Tibial nerve (tissue), 4 donors: ENCODE results near the gene CNOT2. TPM values are rescaled to one million over a fixed set of nuclear protein-coding genes. Genes with fewer than 3 reads are reported as not detected.

Experiments used
- DNase-seq, 2 donors: peaks; one replicate each; pipeline ENCODE4 v3.0.0-alpha.2; 2019; ENCODE audit warnings: low spot score in 2 of 2
- H3K27ac ChIP-seq, 4 donors: fragments of 200-600 bp; sonication (generic) in 3 of 4; one replicate each; pipeline ENCODE4 v1.5.1; 2017 to 2019; ENCODE audit warnings: mild to moderate bottlenecking in 1 of 4
- H3K27me3 ChIP-seq, 2 donors: fragments of 200-600 bp; sonication (generic) in 1 of 2; one replicate each; pipeline versions ENCODE4 v1.5.1 to v1.6.0; 2017 to 2019
- H3K36me3 ChIP-seq, 3 donors: fragments of 200-600 bp; sonication (generic); one replicate each; pipeline ENCODE4 v1.5.1; 2018 to 2019
- H3K4me1 ChIP-seq, 4 donors: fragments of 200-600 bp; sonication (generic) in 3 of 4; one replicate each; pipeline ENCODE4 v1.5.1; 2017 to 2019
- H3K4me3 ChIP-seq, 4 donors: fragments of 200-600 bp; sonication (generic) in 3 of 4; one replicate each; pipeline ENCODE4 v1.5.1; 2017 to 2019; ENCODE audit warnings: mild to moderate bottlenecking in 1 of 4, moderate library complexity in 1 of 4
- H3K9me3 ChIP-seq, 4 donors: fragments of 200-600 bp; sonication (generic) in 3 of 4; one replicate each; pipeline ENCODE4 v1.5.1; 2017 to 2019
- CTCF ChIP-seq, 5 experiments: fragments of 200-600 bp in 3 of 5; fragments of 450-650 bp in 2 of 5; sonication (generic) in 3 of 5; IDR thresholded peaks; one replicate each; pipeline ENCODE4 v1.5.1; 2016 to 2019; ENCODE audit warnings: antibody characterized with exemption in 5 of 5, mild to moderate bottlenecking in 3 of 5, moderate library complexity in 2 of 5
- EP300 ChIP-seq, 2 donors: sonication (generic); formaldehyde crosslinking; IDR thresholded peaks; one replicate each; pipeline ENCODE4 v1.6.1; 2017; ENCODE audit warnings: antibody characterized with exemption in 2 of 2, mild to moderate bottlenecking in 1 of 2
- POLR2A ChIP-seq, 2 donors: fragments of 450-650 bp; IDR thresholded peaks; one replicate each; pipeline ENCODE4 v1.6.1; 2017; ENCODE audit warnings: antibody characterized with exemption in 2 of 2, mild to moderate bottlenecking in 2 of 2, moderate library complexity in 2 of 2
- WGBS, 2 donors: methylation state at CpG; one replicate each; pipeline ENCODE4 v1.1.5; 2018; 5-methylcytosine and 5-hydroxymethylcytosine counted together
- total RNA-seq, 4 donors: library from RNA; depleted of rRNA; stranded (reverse); fragments of >200 nt; gene quantifications; one replicate each; pipeline ENCODE4 v1.1.0, GENCODE V29; 2016

Gene CNOT2
- total RNA-seq, 4 donors from 2014 or later = 80.6 to 164 (median 132) TPM

- Histone ChIP-seq H3K4me1 (peaks cover 0 to 5% (median 0%) of the 10 kb centered on the region in 4 donors), H3K27me3 (no peaks in the 10 kb centered on the region), H3K36me3 (peaks cover 0 to 17% (median 0%) of the 10 kb centered on the region in 3 donors), H3K9me3 (no peaks in the 10 kb centered on the region), H3K4me3 (no peak overlapping the region), H3K27ac (no peak overlapping the region)
- no peak for DNase-seq
- TF ChIP-seq CTCF (IDR thresholded peaks at IDR 0.05) (no peak), POLR2A (IDR thresholded peaks at IDR 0.05) (no peak), EP300 (IDR thresholded peaks at IDR 0.05) (no peak)
- WGBS, 2 donors = 96 to 97% methylated on average over 4 of the region's 4 CpGs
These were observed 112.7 kb downstream of the CNOT2 start for GRCh38 chr12:70355972-70356371.

GRCh38 chr12:70359458-70360197, 116.4 kb downstream of the CNOT2 start:
- DNase-seq = no peak
- Histone ChIP-seq H3K4me1 (peaks cover 0 to 6% (median 0%) of the 10 kb centered on the region in 4 donors), H3K9me3 (no peaks in the 10 kb centered on the region), H3K27ac (no peak overlapping the region), H3K4me3 (no peak overlapping the region), H3K27me3 (no peaks in the 10 kb centered on the region), H3K36me3 (peaks cover 0 to under 1% (median 0%) of the 10 kb centered on the region in 3 donors)
- WGBS, 2 donors = 59 to 63% methylated on average over 1 of the region's 1 CpG
- TF ChIP-seq CTCF (IDR thresholded peaks at IDR 0.05) = no peak
- TF ChIP-seq EP300 (IDR thresholded peaks at IDR 0.05) = no peak
- TF ChIP-seq POLR2A (IDR thresholded peaks at IDR 0.05) = no peak

GRCh38 chr12:70360218-70360617, 117.0 kb downstream of the CNOT2 start:
- Histone ChIP-seq H3K27me3 (no peaks in the 10 kb centered on the region), H3K4me1 (peaks cover 0 to 12% (median 4%) of the 10 kb centered on the region in 4 donors), H3K9me3 (no peaks in the 10 kb centered on the region), H3K36me3 (no peaks in the 10 kb centered on the region), H3K4me3 (no peak overlapping the region), H3K27ac (no peak overlapping the region)
- no peak for DNase-seq
- TF ChIP-seq EP300 (IDR thresholded peaks at IDR 0.05) (no peak), POLR2A (IDR thresholded peaks at IDR 0.05) (no peak), CTCF (IDR thresholded peaks at IDR 0.05) (no peak)

- Histone ChIP-seq H3K9me3 (no peaks in the 10 kb centered on the region), H3K4me3 (peak overlapping the region; percentile 41 to 90 (median 82)), H3K27ac (peak overlapping the region in 1 of 4 donors; percentile 86), H3K4me1 (peaks cover 0 to 13% (median 8%) of the 10 kb centered on the region in 4 donors), H3K36me3 (no peaks in the 10 kb centered on the region), H3K27me3 (no peaks in the 10 kb centered on the region)
- no peak for DNase-seq
- WGBS, 2 donors = 41 to 42% methylated on average over 16 of the region's 16 CpGs
- TF ChIP-seq EP300 (IDR thresholded peaks at IDR 0.05) (no peak), CTCF (IDR thresholded peaks at IDR 0.05) (no peak), POLR2A (IDR thresholded peaks at IDR 0.05) (no peak)
These were observed 121.6 kb downstream of the CNOT2 start for GRCh38 chr12:70364695-70365397.

- DNase-seq = no peak
- WGBS, 2 donors = 0 to 4% methylated on average over 6 of the region's 6 CpGs
- TF ChIP-seq POLR2A (IDR thresholded peaks at IDR 0.05) (no peak), EP300 (IDR thresholded peaks at IDR 0.05) (no peak), CTCF (IDR thresholded peaks at IDR 0.05) (no peak)
These were observed 122.1 kb downstream of the CNOT2 start for GRCh38 chr12:70365398-70365647.

More at GRCh38 chr12:70365398-70365647, 122.1 kb downstream of the CNOT2 start:
- peaks cover 0 to 13% (median 8%) of the 10 kb centered on the region in 4 donors for H3K4me1 ChIP-seq
- H3K27ac ChIP-seq = peak overlapping the region; percentile 60 to 86 (median 79)
- peak overlapping the region; percentile 41 to 90 (median 82) for H3K4me3 ChIP-seq
- H3K27me3 ChIP-seq = no peaks in the 10 kb centered on the region
- no peaks in the 10 kb centered on the region for H3K9me3 ChIP-seq
- H3K36me3 ChIP-seq = no peaks in the 10 kb centered on the region
